HG02938 (cell line): Measurements from ENCODE around the gene BRAF.
"Not testable (repeated sequence)": the region's sequence is repeated elsewhere in the genome, so short reads cannot be mapped to it uniquely, and the experiment has no call there.

ENCODE experiments used
- ATAC-seq: cut with Tn5 transposase; IDR thresholded peaks from one replicate; pipeline ENCODE4 v1.9.1; 2021; ENCODE audit warnings: mild to moderate bottlenecking, moderate library complexity; ENCODE audit not compliant: unreplicated experiment

The BRAF gene

DNA sequence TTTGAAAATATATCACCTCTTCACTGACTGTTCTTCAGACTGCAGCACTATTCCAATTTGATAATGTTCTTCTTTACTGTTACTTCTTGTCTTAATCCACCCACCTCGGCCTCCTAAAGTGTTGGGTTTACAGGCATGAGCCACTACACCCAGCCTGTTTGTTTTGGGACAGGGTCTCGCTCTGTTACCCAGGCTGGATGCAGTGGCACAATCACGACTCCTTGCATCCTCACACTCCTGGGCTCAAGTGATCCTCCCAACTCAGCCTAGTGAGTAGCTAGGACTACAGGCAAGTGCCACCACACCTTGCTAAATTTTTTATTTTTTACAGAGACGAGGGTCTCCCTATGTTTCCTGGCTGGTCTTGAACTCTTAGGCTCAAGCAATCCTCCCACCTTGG is 150.4 kb downstream of the BRAF start:
- ATAC-seq = no peak

GRCh38 chr7:140773104-140773503 is 151.6 kb downstream of the BRAF start:
- ATAC-seq = no peak

DNA sequence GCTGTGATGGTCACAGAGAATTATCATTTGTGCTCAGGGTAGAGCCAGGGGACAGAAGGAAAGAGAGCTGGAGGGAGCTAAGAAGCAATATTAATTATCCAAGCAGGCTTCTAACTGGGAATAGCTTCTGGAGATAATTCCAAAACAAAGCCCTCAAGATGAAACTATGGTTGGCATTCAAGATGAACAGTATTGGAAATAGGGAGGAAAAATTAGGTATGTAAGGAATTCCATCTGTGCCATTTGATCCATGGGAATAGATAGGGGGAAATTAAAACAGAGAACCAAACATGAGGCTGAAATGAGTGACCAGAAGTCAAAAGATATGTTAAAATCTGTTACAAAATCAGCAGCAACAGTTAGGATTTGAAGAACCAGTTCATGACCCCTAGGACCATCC is 152.9 kb downstream of the BRAF start:
- no peak for ATAC-seq

DNA sequence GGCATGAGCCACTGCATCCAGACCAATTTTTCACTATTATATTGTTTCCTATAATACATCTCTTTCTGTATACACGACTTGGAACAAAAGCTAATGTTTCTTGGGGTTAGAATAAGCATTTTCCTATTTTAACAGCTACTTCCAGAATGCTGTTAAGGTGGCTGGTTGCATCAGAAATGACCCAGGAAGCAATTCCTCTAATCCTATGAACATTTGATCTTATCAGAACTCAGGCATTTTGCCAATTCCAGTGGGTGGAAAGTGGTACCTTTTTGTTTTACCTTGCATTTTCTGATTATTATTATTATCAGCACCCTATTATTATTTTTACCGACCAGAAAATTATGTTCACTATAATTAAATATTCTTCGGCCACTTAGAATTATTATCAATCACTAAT is 154.9 kb downstream of the BRAF start:
- ATAC-seq = no peak

DNA sequence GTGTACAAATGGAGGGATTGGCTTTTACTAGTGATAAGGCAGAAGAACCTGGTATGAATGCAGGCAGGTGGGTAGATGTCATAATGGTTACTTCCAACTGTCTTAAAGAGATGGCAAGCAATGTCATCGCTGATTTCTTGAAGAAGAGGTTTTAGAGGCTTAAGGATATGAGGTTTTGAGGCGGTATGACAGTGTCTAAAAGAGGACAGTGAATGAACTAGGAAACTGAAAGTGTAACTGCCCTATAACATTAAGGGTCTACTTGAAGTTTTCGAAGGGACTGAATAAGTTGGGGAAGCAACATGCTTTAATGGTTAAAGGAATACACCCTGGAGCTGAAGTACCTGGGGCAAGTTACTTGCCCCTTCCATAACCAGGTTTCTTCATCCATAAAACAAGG is 157.3 kb downstream of the BRAF start:
- no peak for ATAC-seq

DNA sequence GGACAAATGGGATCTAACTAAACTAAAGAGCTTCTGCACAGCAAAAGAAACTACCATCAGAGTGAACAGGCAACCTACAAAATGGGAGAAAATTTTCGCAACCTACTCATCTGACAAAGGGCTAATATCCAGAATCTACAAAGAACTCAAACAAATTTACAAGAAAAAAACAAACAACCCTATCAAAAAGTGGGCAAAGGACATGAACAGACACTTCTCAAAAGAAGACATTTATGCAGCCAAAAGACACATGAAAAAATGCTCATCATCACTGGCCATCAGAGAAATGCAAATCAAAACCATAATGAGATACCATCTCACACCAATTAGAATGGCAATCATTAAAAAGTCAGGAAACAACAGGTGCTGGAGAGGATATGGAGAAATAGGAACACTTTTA is 159.3 kb downstream of the BRAF start:
- ATAC-seq = not testable (repeated sequence)

GRCh38 chr7:140763166-140763565 is 161.6 kb downstream of the BRAF start:
- not testable (repeated sequence) for ATAC-seq

DNA sequence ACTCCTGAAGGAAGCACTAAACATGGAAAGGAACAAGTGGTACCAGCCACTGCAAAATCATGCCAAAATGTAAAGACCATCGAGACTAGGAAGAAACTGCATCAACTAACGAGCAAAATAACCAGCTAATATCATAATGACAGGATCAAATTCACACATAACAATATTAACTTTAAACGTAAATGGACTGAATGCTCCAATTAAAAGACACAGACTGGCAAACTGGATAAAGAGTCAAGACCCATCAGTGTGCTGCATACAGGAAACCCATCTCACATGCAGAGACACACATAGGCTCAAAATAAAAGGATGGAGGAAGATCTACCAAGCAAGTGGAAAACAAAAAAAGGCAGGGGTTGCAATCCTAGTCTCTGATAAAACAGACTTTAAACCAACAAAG is 163.4 kb downstream of the BRAF start:
- not testable (repeated sequence) for ATAC-seq

DNA sequence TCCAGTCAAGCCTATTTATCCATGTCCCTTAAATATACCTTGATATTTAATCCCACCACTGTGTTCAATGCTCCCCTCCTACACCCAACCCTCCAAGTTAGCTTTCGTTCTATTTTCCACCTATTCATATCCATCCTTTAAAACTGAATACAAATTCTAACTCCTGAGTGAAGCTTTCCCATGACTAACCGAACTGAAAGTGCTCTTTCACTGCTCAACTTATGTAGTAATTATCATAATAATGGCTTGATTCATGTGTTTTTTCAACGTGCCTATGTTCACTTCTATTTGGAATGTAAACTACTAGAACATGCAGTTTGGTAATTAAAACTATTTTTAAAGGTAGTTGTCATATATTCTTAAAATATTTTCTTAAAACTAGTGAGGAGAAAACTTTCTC is 170.2 kb downstream of the BRAF start:
- ATAC-seq = no peak

- no peak for ATAC-seq
Measured at GRCh38 chr7:140752533-140752932, 172.2 kb downstream of the BRAF start.

DNA sequence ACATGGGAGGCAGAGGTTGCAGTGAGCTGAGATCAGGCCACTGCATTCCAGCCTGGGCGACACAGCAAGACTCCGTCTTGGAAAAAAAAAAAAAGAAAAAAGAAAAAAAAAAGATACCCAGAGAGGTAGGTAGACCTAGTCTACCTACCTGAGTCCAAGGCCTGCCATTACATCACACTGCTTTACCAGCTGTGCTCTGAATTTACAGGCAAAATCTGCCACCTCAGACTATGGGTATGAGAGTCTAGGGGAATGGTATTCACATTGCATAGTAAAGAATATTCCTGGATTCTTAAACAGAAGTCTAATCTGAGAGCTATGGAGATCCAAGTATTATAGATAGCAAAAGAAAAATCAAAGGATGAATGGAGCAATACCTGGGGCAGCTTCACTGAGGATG is 178.0 kb downstream of the BRAF start:
- ATAC-seq = no peak

- no peak for ATAC-seq
Measured at GRCh38 chr7:140745266-140746058, 179.3 kb downstream of the BRAF start.

DNA sequence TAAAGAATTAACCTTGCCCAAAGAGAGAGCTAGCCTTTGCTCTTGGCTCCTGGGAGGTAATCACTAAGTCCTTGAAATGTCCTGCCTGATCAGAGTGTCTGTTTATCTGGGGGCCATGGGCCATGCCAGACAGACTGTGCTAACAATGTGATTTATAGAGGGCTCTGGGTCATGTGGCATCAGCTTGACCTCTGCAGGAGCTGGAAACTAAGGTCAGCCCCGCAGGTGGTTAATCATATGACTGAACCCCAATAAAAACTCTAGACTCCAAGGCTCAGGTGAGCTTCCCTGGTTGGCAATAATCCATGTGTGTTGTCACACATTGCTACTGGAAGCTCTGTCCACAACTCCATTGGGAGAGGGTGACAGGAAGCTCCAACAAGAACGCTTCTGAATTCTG is 180.7 kb downstream of the BRAF start:
- ATAC-seq = no peak

GRCh38 chr7:140743255-140743654 is 181.5 kb downstream of the BRAF start:
- not testable (repeated sequence) for ATAC-seq

DNA sequence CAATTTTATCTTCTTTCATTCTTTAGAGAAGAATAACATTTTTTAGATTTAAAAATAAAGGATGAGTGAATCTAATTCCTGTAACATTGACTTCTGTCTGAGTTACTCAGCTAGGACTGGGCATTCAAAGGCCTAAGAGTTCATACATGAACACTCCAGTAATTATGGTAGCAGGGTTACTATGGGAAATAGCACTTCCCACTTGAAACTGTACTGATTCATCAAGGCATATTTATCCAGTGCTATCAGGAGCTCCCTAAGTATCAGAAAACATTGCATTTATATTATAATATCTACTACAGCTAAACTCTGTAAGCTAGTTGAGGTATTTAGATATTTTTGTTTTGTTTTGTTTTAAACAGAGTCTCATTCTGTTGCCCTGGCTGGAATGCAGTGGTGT is 186.4 kb downstream of the BRAF start:
- no peak for ATAC-seq

- ATAC-seq = no peak
Measured at GRCh38 chr7:140734729-140735128, 190.0 kb downstream of the BRAF start.

GRCh38 chr7:140734096-140734495 is 190.6 kb downstream of the BRAF start:
- no peak for ATAC-seq

GRCh38 chr7:140732416-140732815 is 192.3 kb downstream of the BRAF start:
- ATAC-seq = no peak

- ATAC-seq = no peak
Measured at GRCh38 chr7:140726281-140726680, 198.4 kb downstream of the BRAF start.

DNA sequence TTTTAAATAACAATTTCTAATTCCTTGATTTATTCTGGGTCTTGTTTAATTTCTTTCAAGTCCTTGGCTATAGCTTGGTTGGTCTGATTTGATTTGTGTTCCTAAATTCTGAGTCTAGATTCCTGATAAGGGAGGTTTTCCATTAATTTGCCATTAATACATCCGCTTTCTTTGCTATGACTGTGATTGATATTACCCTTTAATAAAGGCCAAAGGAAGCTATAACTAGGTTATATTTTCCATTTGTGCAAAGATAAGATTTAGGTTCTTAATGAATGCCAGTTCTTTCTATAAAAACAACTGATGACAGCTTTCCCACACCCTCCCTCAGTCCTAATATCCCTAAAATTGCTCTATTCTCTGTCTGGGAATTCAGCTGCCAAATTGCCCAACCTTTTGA is 200.0 kb downstream of the BRAF start:
- no peak for ATAC-seq

GRCh38 chr7:140723574-140723973 is 201.2 kb downstream of the BRAF start:
- no peak for ATAC-seq

- no peak for ATAC-seq
Measured at GRCh38 chr7:140723006-140723405, 201.7 kb downstream of the BRAF start.

GRCh38 chr7:140722254-140722653 is 202.5 kb downstream of the BRAF start:
- no peak for ATAC-seq
